Measurements from ENCODE around the gene RGL1.

- no peak for TF ChIP-seq EZH2 (IDR thresholded peaks at IDR 0.05; ENCODE audit: low read length, missing control alignments)
- no peak for TF ChIP-seq CTCF (conservative IDR thresholded peaks at IDR 0.05 in 1 of 2, IDR thresholded peaks at IDR 0.05 in 1 of 2; ENCODE audit: low read depth in 1 of 2, low read length in 2 of 2)
Observed at GRCh38 chr1:183808296-183809027, 3.5 kb downstream of the RGL1 start.
